Endothelial cell of umbilical vein (primary cell): Measurements from ENCODE around the gene PRPSAP1. TPM values are rescaled to one million over a fixed set of nuclear protein-coding genes. Genes with fewer than 3 reads are reported as not detected.

Source experiments
- BruUV-seq: library from RNA; stranded (reverse); fragments of 400-500 nt; replicated peaks from 2 replicates; lab custom pipeline; 2021; lab: Mats Ljungman, UMichigan
- CTCF ChIA-PET: fragments of 300-600, 350-600 bp; sonication (Branson Sonifier 250); formaldehyde crosslinking; loops from one replicate; lab custom pipeline; 2021; ENCODE audit warnings: antibody characterized with exemption, inconsistent platforms; lab: Charles Lee
- POLR2A ChIA-PET: fragments of 300-600, 350-600 bp; sonication (Branson Sonifier 250); formaldehyde crosslinking; loops from one replicate; lab custom pipeline; 2021; ENCODE audit warnings: antibody characterized with exemption, inconsistent platforms; lab: Charles Lee
- DNase-seq: peaks from one replicate; pipeline ENCODE4 v3.0.0-alpha.2; 2011; ENCODE audit warnings: low read depth, low spot score
- FAIRE-seq: peaks from 2 replicates; lab custom pipeline; 2011; peaks lifted over from hg19 to GRCh38; lab: Jason Lieb, UNC
- H2AFZ ChIP-seq: 2 replicates; pipeline ENCODE4 v1.6.0; 2012; ENCODE audit warnings: low read depth, low read length, control low read depth, inconsistent platforms
- H3K27ac ChIP-seq: 2 replicates; pipeline ENCODE4 v1.5.1; 2011; ENCODE audit warnings: low read depth, mild to moderate bottlenecking, control low read depth, low read length, moderate library complexity; ENCODE audit not compliant: insufficient read depth
- H3K27me3 ChIP-seq, 2 experiments: 2 replicates each; pipeline versions ENCODE4 v1.6.0 to v1.6.1; 2011; ENCODE audit warnings: low read length in 2 of 2, mixed read lengths in 1 of 2; ENCODE audit not compliant: control insufficient read depth in 2 of 2, insufficient read depth in 2 of 2
- H3K36me3 ChIP-seq, 2 experiments: 2 replicates in 1 of 2; 3 replicates in 1 of 2; pipeline ENCODE4 v1.5.1; 2011; ENCODE audit warnings: low read length in 2 of 2, mild to moderate bottlenecking in 1 of 2, moderate library complexity in 1 of 2; ENCODE audit not compliant: control insufficient read depth in 2 of 2, insufficient read depth in 2 of 2; ENCODE audit errors: extremely low read depth in 1 of 2
- H3K4me1 ChIP-seq: 3 replicates; pipeline ENCODE4 v1.5.1; 2011; ENCODE audit warnings: mild to moderate bottlenecking, low read length; ENCODE audit not compliant: control insufficient read depth, insufficient read depth; ENCODE audit errors: extremely low read depth
- H3K4me2 ChIP-seq: 2 replicates; pipeline ENCODE4 v1.6.1; 2011; ENCODE audit warnings: low read length, control low read depth, mixed read lengths; ENCODE audit not compliant: insufficient read depth
- H3K4me3 ChIP-seq, 3 experiments: fragments of 200-600 bp in 1 of 3; sonication (generic), shearing (Covaris generic) in 1 of 3; replicated peaks in 1 of 3; 2 replicates each; pipeline ENCODE4 v1.5.1; 2011 to 2016; ENCODE audit warnings: control low read depth in 3 of 3, low read length in 3 of 3, mild to moderate bottlenecking in 2 of 3, inconsistent platforms in 1 of 3, low read depth in 1 of 3, moderate library complexity in 1 of 3; ENCODE audit not compliant: insufficient read depth in 1 of 3
- H3K79me2 ChIP-seq: 2 replicates; pipeline ENCODE4 v1.6.0; 2012; ENCODE audit warnings: low read length, inconsistent platforms; ENCODE audit not compliant: control insufficient read depth, insufficient read depth
- H3K9ac ChIP-seq: replicated peaks from 2 replicates; pipeline ENCODE3; 2011; ENCODE audit warnings: low read length, control low read depth; ENCODE audit not compliant: insufficient read depth; ENCODE audit errors: extremely low read depth
- H3K9me1 ChIP-seq: replicated peaks from 3 replicates; pipeline ENCODE4 v1.6.0; 2011; ENCODE audit warnings: mild to moderate bottlenecking, low read length; ENCODE audit not compliant: control insufficient read depth, insufficient read depth; ENCODE audit errors: extremely low read depth
- H3K9me3 ChIP-seq: replicated peaks from 2 replicates; pipeline ENCODE4 v1.5.1; 2012; ENCODE audit warnings: low read length, inconsistent platforms; ENCODE audit not compliant: control insufficient read depth, insufficient read depth
- H4K20me1 ChIP-seq: replicated peaks from 2 replicates; pipeline ENCODE3; 2011; ENCODE audit warnings: mild to moderate bottlenecking, low read length; ENCODE audit not compliant: control insufficient read depth, insufficient read depth; ENCODE audit errors: extremely low read depth
- CTCF ChIP-seq, 2 donors: IDR thresholded peaks; 1 replicate in 1 of 2; 2 replicates in 1 of 2; pipeline ENCODE4 v1.5.1; 2011; ENCODE audit warnings: low read length in 2 of 2, mild to moderate bottlenecking in 2 of 2, moderate library complexity in 2 of 2, control low read depth in 1 of 2, inconsistent platforms in 1 of 2, low read depth in 1 of 2; ENCODE audit not compliant: insufficient read depth in 1 of 2; ENCODE audit errors: extremely low read depth in 1 of 2
- EZH2 ChIP-seq: IDR thresholded peaks from 2 replicates; pipeline ENCODE4 v1.6.1; 2012; ENCODE audit warnings: borderline replicate concordance, low read depth, mild to moderate bottlenecking, moderate library complexity, low read length, inconsistent platforms; ENCODE audit not compliant: severe bottlenecking
- FOS ChIP-seq: IDR thresholded peaks from 2 replicates; pipeline ENCODE4 v1.6.1; 2011; ENCODE audit warnings: mild to moderate bottlenecking, low read length, moderate library complexity, borderline replicate concordance; ENCODE audit not compliant: insufficient read depth
- GATA2 ChIP-seq: IDR thresholded peaks from 2 replicates; pipeline ENCODE4 v1.7.0; 2011; ENCODE audit warnings: low read depth, mild to moderate bottlenecking, moderate library complexity, mixed read lengths, low read length; ENCODE audit not compliant: insufficient read length, insufficient read depth
- JUN ChIP-seq: IDR thresholded peaks from 2 replicates; pipeline ENCODE4 v1.6.1; 2011; ENCODE audit warnings: borderline replicate concordance, low read depth; ENCODE audit not compliant: insufficient read length, insufficient read depth
- MYC ChIP-seq: IDR thresholded peaks from one replicate; pipeline ENCODE4 v1.6.1; 2011; ENCODE audit warnings: mild to moderate bottlenecking, low read depth, low read length
- POLR2A ChIP-seq: IDR thresholded peaks from 2 replicates; pipeline ENCODE4 v1.6.1; 2012; ENCODE audit warnings: low read depth, mild to moderate bottlenecking, control low read depth, low read length
- POLR2AphosphoS5 ChIP-seq: IDR thresholded peaks from 2 replicates; pipeline ENCODE4 v1.6.1; 2012; ENCODE audit warnings: low read depth, mild to moderate bottlenecking, control low read depth, low read length, moderate library complexity; ENCODE audit not compliant: insufficient read depth
- dilution Hi-C: fragments of 300-500 bp; cut with MboI; formaldehyde crosslinking; loops from one replicate; pipeline ENCODE4 v1.15.0; 2019; ENCODE audit warnings: low sequenced_read_pairs; ENCODE audit not compliant: extremely low pct_ligation_motif_present
- intact Hi-C: fragments of 100-400 bp; cut with micrococcal nuclease; formaldehyde crosslinking; loops from one replicate; pipeline ENCODE4 v1.10.0; 2022
- polyA plus RNA-seq, 4 experiments: library from polyadenylated mRNA; depleted of rRNA in 3 of 4; stranded (reverse) in 3 of 4; unstranded in 1 of 4; fragments of >200 nt; gene quantifications; 2 replicates each; pipeline versions ENCODE4 v1.2.1 to v1.2.3, GENCODE V29; 2011 to 2012; ENCODE audit warnings: missing spikeins in 1 of 4
- total RNA-seq: library from RNA; stranded (reverse); gene quantifications from 2 replicates; pipeline ENCODE4 v1.2.3, GENCODE V29; 2021
- TF ChIP-seq, protein P1 (sequence below): IDR thresholded peaks from 2 replicates; pipeline ENCODE4 v1.6.1; 2011; ENCODE audit not compliant: insufficient read depth, insufficient read length

PRPSAP1 gene
- total and polyA plus RNA-seq, 2 donors (not counting 3 experiments of a cell fraction or from before 2014, with no cell fraction given), result 90.2 to 123 TPM

DNA sequence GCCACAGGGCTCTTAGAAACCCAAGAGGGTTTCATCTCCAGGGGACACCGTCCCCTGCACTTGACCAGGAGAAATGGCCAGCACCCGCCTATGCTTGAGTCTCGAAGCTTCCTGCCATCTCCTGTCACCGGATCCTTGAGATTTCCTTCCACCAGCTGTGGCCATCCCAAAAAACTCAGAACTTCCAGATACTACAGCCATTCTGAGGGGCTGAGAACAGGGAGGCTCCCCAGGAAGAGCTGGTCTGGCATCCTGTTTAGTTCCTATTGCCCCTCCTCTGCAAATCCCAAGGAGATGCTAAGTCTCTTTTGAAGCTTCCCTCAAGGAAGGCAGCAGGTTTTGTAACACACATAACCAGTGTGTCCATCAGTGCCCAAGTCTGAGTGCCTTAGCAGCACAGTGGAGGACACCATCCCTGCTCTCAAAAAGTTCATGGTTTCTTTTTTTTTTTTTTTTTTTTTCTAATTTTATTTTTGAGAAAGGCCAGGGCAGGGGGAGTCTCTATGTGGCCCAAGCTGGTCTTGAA lies 86.6 kb downstream of the PRPSAP1 start:
- Histone ChIP-seq H3K27ac (peak overlapping the region; percentile 84), H3K9me1 (no peaks in the 10 kb centered on the region), H3K79me2 (peaks cover 39% of the 10 kb centered on the region), H2AFZ (no peak overlapping the region), H3K4me2 (peak overlapping the region; percentile 94), H4K20me1 (no peaks in the 10 kb centered on the region), H3K4me3 (peak overlapping the region; percentile 78 to 84 (median 80)), H3K27me3 (no peaks in the 10 kb centered on the region), H3K4me1 (peaks cover 42% of the 10 kb centered on the region), H3K9ac (peak overlapping the region; percentile 95), H3K9me3 (no peaks in the 10 kb centered on the region), H3K36me3 (peaks cover 0 to 6% of the 10 kb centered on the region in 2 experiments)
- FAIRE-seq, result peak; percentile 21
- intact Hi-C loops, result no loop called here
- TF ChIP-seq MYC (no peak), POLR2A (no peak), FOS (no peak), EZH2 (no peak), GATA2 (no peak), CTCF (IDR thresholded peaks at IDR 0.05; ENCODE audit: extremely low read depth in 1 of 2, insufficient read depth in 1 of 2, low read depth in 1 of 2, low read length in 2 of 2) (no peak), POLR2AphosphoS5 (no peak), JUN (no peak)
- TF ChIP-seq, protein P1, sequence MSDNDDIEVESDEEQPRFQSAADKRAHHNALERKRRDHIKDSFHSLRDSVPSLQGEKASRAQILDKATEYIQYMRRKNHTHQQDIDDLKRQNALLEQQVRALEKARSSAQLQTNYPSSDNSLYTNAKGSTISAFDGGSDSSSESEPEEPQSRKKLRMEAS, result no peak
- BruUV-seq, result TSS peak; percentile 41
- no peak for DNase-seq
- POLR2A ChIA-PET, result interaction anchor here (0.7 to 1.0 kb wide), 4 partner anchors 20 to 183 kb away, joined by 3 to 5 read pairs (median 3); no protein-coding TSS in a partner anchor
- dilution Hi-C loops, result no loop called here
- CTCF ChIA-PET, result interaction anchor here (0.7 to 2.4 kb wide), 7 partner anchors 11 to 143 kb away, joined by 3 to 13 read pairs (median 4); no protein-coding TSS in a partner anchor
